CD4-positive, alpha-beta memory T cell (primary cell): ENCODE results near the gene ARHGEF25. TPM values are rescaled to one million over a fixed set of nuclear protein-coding genes. Genes with fewer than 3 reads are reported as not detected.
"Not testable (repeated sequence)": the region's sequence is repeated elsewhere in the genome, so short reads cannot be mapped to it uniquely, and the experiment has no call there.

Experiments used
- CTCF ChIA-PET: fragments of 350-600 bp; sonication (Branson Sonifier 250); formaldehyde crosslinking; loops from one replicate; lab custom pipeline; 2021; ENCODE audit warnings: inconsistent platforms; ENCODE audit not compliant: partially characterized antibody; lab: Charles Lee
- POLR2A ChIA-PET: fragments of 350-600 bp; sonication (Branson Sonifier 250); formaldehyde crosslinking; loops from one replicate; lab custom pipeline; 2021; ENCODE audit not compliant: partially characterized antibody; lab: Charles Lee
- DNase-seq, 5 donors: peaks; one replicate each; pipeline versions ENCODE4 v3.0.0 to v3.0.0-alpha.2; 2020 to 2022; ENCODE audit warnings: mixed read lengths in 1 of 5
- H3K27ac ChIP-seq: one replicate; pipeline ENCODE4 v1.7.0; 2013; ENCODE audit warnings: low read depth, low read length
- H3K27me3 ChIP-seq: 2 replicates; pipeline ENCODE4 v1.7.0; 2013; ENCODE audit warnings: mild to moderate bottlenecking, low read length, moderate library complexity; ENCODE audit not compliant: insufficient read depth
- H3K36me3 ChIP-seq: 2 replicates; pipeline ENCODE4 v1.7.0; 2013; ENCODE audit warnings: mild to moderate bottlenecking, low read length, moderate library complexity; ENCODE audit not compliant: insufficient read depth
- H3K4me1 ChIP-seq: 2 replicates; pipeline ENCODE4 v1.7.0; 2013; ENCODE audit warnings: mild to moderate bottlenecking, low read length, moderate library complexity; ENCODE audit not compliant: insufficient read depth
- H3K4me3 ChIP-seq, 2 donors: one replicate each; pipeline ENCODE4 v1.7.0; 2013; ENCODE audit warnings: low read length in 2 of 2, mild to moderate bottlenecking in 1 of 2
- H3K9me3 ChIP-seq, 2 donors: one replicate each; pipeline ENCODE4 v1.7.0; 2013; ENCODE audit warnings: low read length in 2 of 2, control low read depth in 1 of 2; ENCODE audit not compliant: control insufficient read depth in 1 of 2
- H3K27ac Mint-ChIP-seq, 7 donors: one replicate each; pipeline ENCODE4 v1.8.0; 2020 to 2021; ENCODE audit warnings: mixed read lengths in 7 of 7, mild to moderate bottlenecking in 6 of 7, inconsistent platforms in 3 of 7, moderate library complexity in 3 of 7
- H3K27me3 Mint-ChIP-seq, 2 donors: one replicate each; pipeline ENCODE4 v1.8.0; 2020 to 2021; ENCODE audit warnings: mixed read lengths in 2 of 2
- H3K36me3 Mint-ChIP-seq, 2 donors: one replicate each; pipeline ENCODE4 v1.8.0; 2020 to 2021; ENCODE audit warnings: mixed read lengths in 2 of 2, inconsistent platforms in 1 of 2, mild to moderate bottlenecking in 1 of 2
- H3K4me1 Mint-ChIP-seq, 4 donors: one replicate each; pipeline ENCODE4 v1.8.0; 2020 to 2021; ENCODE audit warnings: mixed read lengths in 4 of 4, mild to moderate bottlenecking in 1 of 4
- H3K4me3 Mint-ChIP-seq, 8 donors: one replicate each; pipeline ENCODE4 v1.8.0; 2020 to 2021; ENCODE audit warnings: mixed read lengths in 8 of 8, mild to moderate bottlenecking in 7 of 8, moderate library complexity in 6 of 8, inconsistent platforms in 3 of 8
- H3K9me3 Mint-ChIP-seq, 8 donors: one replicate each; pipeline ENCODE4 v1.8.0; 2020 to 2021; ENCODE audit warnings: mixed read lengths in 8 of 8, mild to moderate bottlenecking in 5 of 8, inconsistent platforms in 3 of 8, moderate library complexity in 1 of 8
- intact Hi-C: fragments of 100-400 bp; cut with micrococcal nuclease; formaldehyde crosslinking; loops from one replicate; pipeline ENCODE4 v1.15.1; 2023
- polyA plus RNA-seq, 2 donors: library from polyadenylated mRNA; unstranded; fragments of 300-500 nt; fragmentation: Illumina TruSeq; gene quantifications; one replicate each; pipeline ENCODE4 v1.2.3, GENCODE V29; 2021
- total RNA-seq, 2 experiments: library from RNA; stranded (reverse); gene quantifications; one replicate each; pipeline ENCODE4 v1.2.3, GENCODE V29; 2021

Gene ARHGEF25
- total and polyA plus RNA-seq, 4 experiments from 2014 or later: 0.47 to 0.67 TPM; not detected in 2

GRCh38 chr12:57615637-57616036, 4.4 kb downstream of the ARHGEF25 start:
- Mint-ChIP-seq H3K9me3 (no peaks in the 10 kb centered on the region), H3K36me3 (no peaks in the 10 kb centered on the region), H3K4me1 (peaks cover 8 to 22% (median 14%) of the 10 kb centered on the region in 4 donors), H3K27me3 (peaks cover 27 to 56% of the 10 kb centered on the region in 2 donors), H3K4me3 (peak overlapping the region in 1 of 8 donors; percentile 43), H3K27ac (no peak overlapping the region)
- DNase-seq: no peak
- ChIA-PET POLR2A (interaction anchor here (1.0 to 1.3 kb wide), 2 partner anchors 10 to 12 kb away, joined by 3 read pairs; no protein-coding TSS in a partner anchor), CTCF (interaction anchor here (1.0 to 5.3 kb wide), 2 partner anchors 31 to 34 kb away, joined by 3 to 36 read pairs; no protein-coding TSS in a partner anchor)
- H3K36me3 ChIP-seq: no peaks in the 10 kb centered on the region
- H3K9me3 ChIP-seq: no peaks in the 10 kb centered on the region
- H3K4me3 ChIP-seq: no peak overlapping the region
- H3K4me1 ChIP-seq: peaks cover 20% of the 10 kb centered on the region
- peaks cover 34% of the 10 kb centered on the region for H3K27me3 ChIP-seq
- no peak overlapping the region for H3K27ac ChIP-seq
- intact Hi-C loops: no loop called here

- Mint-ChIP-seq H3K36me3 (no peaks in the 10 kb centered on the region), H3K4me1 (peaks cover 15 to 28% (median 20%) of the 10 kb centered on the region in 4 donors), H3K4me3 (no peak overlapping the region), H3K9me3 (no peaks in the 10 kb centered on the region), H3K27ac (no peak overlapping the region), H3K27me3 (peaks cover 36 to 65% of the 10 kb centered on the region in 2 donors)
- H3K9me3 ChIP-seq: no peaks in the 10 kb centered on the region
- CTCF ChIA-PET: interaction anchor here (1.0 to 5.3 kb wide), 2 partner anchors 32 to 35 kb away, joined by 3 to 36 read pairs; no protein-coding TSS in a partner anchor
- peaks cover 24% of the 10 kb centered on the region for H3K4me1 ChIP-seq
- H3K27ac ChIP-seq: no peak overlapping the region
- intact Hi-C loops: no loop called here
- no peak overlapping the region for H3K4me3 ChIP-seq
- no peaks in the 10 kb centered on the region for H3K36me3 ChIP-seq
- POLR2A ChIA-PET: interaction anchor here (1.0 to 1.3 kb wide), 3 partner anchors 11 to 25 kb away, joined by 3 read pairs; partner anchors contain the start of gene PIP4K2C
- no peak for DNase-seq
- peaks cover 43% of the 10 kb centered on the region for H3K27me3 ChIP-seq
Observed at GRCh38 chr12:57616383-57617101, 5.3 kb downstream of the ARHGEF25 start.

- H3K27me3 ChIP-seq: peaks cover 49% of the 10 kb centered on the region
- Mint-ChIP-seq H3K27me3 (peaks cover 48 to 71% of the 10 kb centered on the region in 2 donors), H3K9me3 (no peaks in the 10 kb centered on the region), H3K36me3 (no peaks in the 10 kb centered on the region), H3K27ac (no peak overlapping the region), H3K4me3 (no peak overlapping the region), H3K4me1 (peaks cover 24 to 32% (median 27%) of the 10 kb centered on the region in 4 donors)
- ChIA-PET POLR2A (no interaction called here), CTCF (interaction anchor here (5.3 kb wide), 1 partner anchor 34 kb away, joined by 36 read pairs; no protein-coding TSS in a partner anchor)
- H3K27ac ChIP-seq: no peak overlapping the region
- no peaks in the 10 kb centered on the region for H3K9me3 ChIP-seq
- H3K4me1 ChIP-seq: peaks cover 29% of the 10 kb centered on the region
- no peaks in the 10 kb centered on the region for H3K36me3 ChIP-seq
- no peak overlapping the region for H3K4me3 ChIP-seq
- intact Hi-C loops: no loop called here
- no peak for DNase-seq
Observed at GRCh38 chr12:57617942-57618341, 6.7 kb downstream of the ARHGEF25 start.

GRCh38 chr12:57618431-57618830, 7.2 kb downstream of the ARHGEF25 start:
- intact Hi-C loops, CTCF ChIA-PET, H3K36me3 Mint-ChIP-seq, POLR2A ChIA-PET, H3K4me3 ChIP-seq, H3K27ac ChIP-seq, DNase-seq, H3K4me3 Mint-ChIP-seq, H3K9me3 ChIP-seq, H3K27ac Mint-ChIP-seq, H3K36me3 ChIP-seq, H3K9me3 Mint-ChIP-seq: not testable (repeated sequence)
- H3K4me1 ChIP-seq: peaks cover 29% of the 10 kb centered on the region
- peaks cover 51% of the 10 kb centered on the region for H3K27me3 ChIP-seq
- peaks cover 24 to 32% (median 27%) of the 10 kb centered on the region in 4 donors for H3K4me1 Mint-ChIP-seq
- H3K27me3 Mint-ChIP-seq: peaks cover 52 to 75% of the 10 kb centered on the region in 2 donors

- ChIA-PET CTCF (interaction anchor here (0.9 to 4.1 kb wide), 5 partner anchors 8 to 161 kb away, joined by 3 to 68 read pairs (median 7); partner anchors contain the start of genes ARHGEF25 and GLI1), POLR2A (interaction anchor here (1.0 to 2.5 kb wide), 3 partner anchors 35 to 160 kb away, joined by 4 to 11 read pairs (median 6); partner anchors contain the start of gene OS9)
- Histone ChIP-seq H3K36me3 (no peaks in the 10 kb centered on the region), H3K9me3 (no peaks in the 10 kb centered on the region), H3K27me3 (peaks cover 54% of the 10 kb centered on the region), H3K4me3 (no peak overlapping the region), H3K4me1 (peaks cover 29% of the 10 kb centered on the region), H3K27ac (no peak overlapping the region)
- no peaks in the 10 kb centered on the region for H3K36me3 Mint-ChIP-seq
- H3K27ac Mint-ChIP-seq: peak overlapping the region in 1 of 7 donors; percentile 68
- intact Hi-C loops: no loop called here
- peak overlapping the region; percentile 26 to 73 (median 56) for H3K4me3 Mint-ChIP-seq
- no peak for DNase-seq
- peaks cover 24 to 32% (median 27%) of the 10 kb centered on the region in 4 donors for H3K4me1 Mint-ChIP-seq
- peaks cover 57 to 80% of the 10 kb centered on the region in 2 donors for H3K27me3 Mint-ChIP-seq
- H3K9me3 Mint-ChIP-seq: no peaks in the 10 kb centered on the region
Observed at GRCh38 chr12:57618966-57619433, 7.8 kb downstream of the ARHGEF25 start.

GRCh38 chr12:57619434-57620244, 8.4 kb downstream of the ARHGEF25 start:
- CTCF ChIA-PET: interaction anchor here (0.9 to 4.1 kb wide), 12 partner anchors 9 to 161 kb away, joined by 3 to 68 read pairs (median 6); partner anchors contain the start of genes ARHGEF25, B4GALNT1, DTX3 and GLI1
- POLR2A ChIA-PET: interaction anchor here (0.6 to 2.5 kb wide), 7 partner anchors 11 to 161 kb away, joined by 3 to 11 read pairs (median 4); partner anchors contain the start of genes ARHGAP9, B4GALNT1, OS9 and TSPAN31
- intact Hi-C loops: loop anchor here (2.0 kb wide), 1 partner anchor 29 kb away; the partner anchor contains the start of gene PIP4K2C

More at GRCh38 chr12:57619434-57620244, 8.4 kb downstream of the ARHGEF25 start:
- peak overlapping the region in 1 of 7 donors; percentile 68 for H3K27ac Mint-ChIP-seq
- no peak overlapping the region for H3K4me3 ChIP-seq
- H3K27me3 ChIP-seq: peaks cover 58% of the 10 kb centered on the region
- H3K9me3 ChIP-seq: no peaks in the 10 kb centered on the region
- no peaks in the 10 kb centered on the region for H3K36me3 ChIP-seq
- H3K27ac ChIP-seq: no peak overlapping the region
- peaks cover 29% of the 10 kb centered on the region for H3K4me1 ChIP-seq
- H3K36me3 Mint-ChIP-seq: no peaks in the 10 kb centered on the region
- H3K4me1 Mint-ChIP-seq: peaks cover 24 to 32% (median 27%) of the 10 kb centered on the region in 4 donors
- H3K27me3 Mint-ChIP-seq: peaks cover 64 to 82% of the 10 kb centered on the region in 2 donors
- peak overlapping the region in 7 of 8 donors; percentile 32 to 76 (median 61) for H3K4me3 Mint-ChIP-seq
- DNase-seq: no peak
- no peaks in the 10 kb centered on the region for H3K9me3 Mint-ChIP-seq
